ENCODE measurements around the gene NUB1. TPM values are rescaled to one million over a fixed set of nuclear protein-coding genes. Genes with fewer than 3 reads are reported as not detected.

The NUB1 gene
- total RNA-seq, 1 experiment from 2014 or later: 48.5 TPM

GRCh38 chr7:151334628-151335027 is 7.0 kb upstream of the NUB1 start:
- WGBS (ENCODE audit: extremely low coverage, insufficient read length, low lambda C conversion rate): no CpG with 5 or more reads among the region's 1 CpG
- H3K18ac ChIP-seq (ENCODE audit: insufficient read length, low read depth, low read length): no peak overlapping the region
- no peak overlapping the region for H4K8ac ChIP-seq (replicated peaks; ENCODE audit: insufficient read length, low read depth, low read length)
- H3T11ph ChIP-seq (ENCODE audit: low read length): no peak overlapping the region
- H3K4ac ChIP-seq (ENCODE audit: low read depth, low read length): no peak overlapping the region
- no peaks in the 10 kb centered on the region for H3K27me3 ChIP-seq (ENCODE audit: insufficient read depth, low read length)
- H3K56ac ChIP-seq (ENCODE audit: insufficient read length, low read depth, low read length): no peak overlapping the region
- Mint-ChIP-seq H3K4me1 (peaks cover 5 to 13% of the 10 kb centered on the region in 2 experiments; a peak in 3 of 4 replicates), H3K36me3 (ENCODE audit: insufficient read depth in 1 of 3, low read depth in 3 of 3) (no peaks in the 10 kb centered on the region; a peak in 1 of 7 replicates), H3K27ac (no peak overlapping the region; a peak in 1 of 7 replicates), H3K27me3 (ENCODE audit: low read depth) (no peaks in the 10 kb centered on the region; the same call in 1 of the 2 replicates), H3K4me3 (no peak overlapping the region), H3K9me3 (peaks cover 0 to 2% of the 10 kb centered on the region in 2 experiments; a peak in 2 of 5 replicates)
- H4K5ac ChIP-seq (ENCODE audit: insufficient read length, low read depth, low read length): no peak overlapping the region
- H4K20me1 ChIP-seq (ENCODE audit: control insufficient read depth, insufficient read depth, insufficient read length): no peaks in the 10 kb centered on the region
- H3K27ac ChIP-seq (ENCODE audit: insufficient read length, low read depth, low read length): no peak overlapping the region
- H3K79me1 ChIP-seq (ENCODE audit: insufficient read depth, low read depth, low read length, poor library complexity, severe bottlenecking): no peaks in the 10 kb centered on the region
- no peak for DNase-seq
- no peak overlapping the region for H2BK5ac ChIP-seq (ENCODE audit: insufficient read length, low read length)
- no peak overlapping the region for H3K14ac ChIP-seq (ENCODE audit: insufficient read depth, low read length)
- no peak overlapping the region for H2BK20ac ChIP-seq (ENCODE audit: low read depth, low read length, poor library complexity, severe bottlenecking)
- TF ChIP-seq CTCF (conservative IDR thresholded peaks at IDR 0.05): no peak
- H3K23me2 ChIP-seq (ENCODE audit: insufficient read length, low read depth, low read length, poor library complexity, severe bottlenecking): no peaks in the 10 kb centered on the region
- H3K23ac ChIP-seq (ENCODE audit: insufficient read length, low read depth, low read length): no peak overlapping the region
- no peak overlapping the region for H2AK5ac ChIP-seq (ENCODE audit: insufficient read length, low read length)
- H2BK15ac ChIP-seq (ENCODE audit: low read depth, low read length): no peak overlapping the region
- H2BK12ac ChIP-seq (ENCODE audit: insufficient read length, low read depth, low read length): no peak overlapping the region
- H4K91ac ChIP-seq (ENCODE audit: insufficient read length, low read depth, low read length): no peak overlapping the region
- no peak overlapping the region for H3K4me2 ChIP-seq (ENCODE audit: insufficient read depth, insufficient read length, low read length)
- H3K4me1 ChIP-seq (ENCODE audit: insufficient read depth, low read length): 0 out of 2 replicates have a peak, but pooled peaks cover 2% of the 10 kb centered on the region
- H2AFZ ChIP-seq (ENCODE audit: low read length): no peak overlapping the region
- no peaks in the 10 kb centered on the region for H3K9me3 ChIP-seq (ENCODE audit: control insufficient read depth, low read depth, low read length)
- no peaks in the 10 kb centered on the region for H3K79me2 ChIP-seq (ENCODE audit: insufficient read depth, low read length)
- H2BK120ac ChIP-seq (ENCODE audit: low read depth, low read length, poor library complexity, severe bottlenecking): no peak overlapping the region
- H3K9ac ChIP-seq (ENCODE audit: extremely low read depth, insufficient read length, low read length): no peak overlapping the region
